G401.6 (cell line): ENCODE results near the gene TSSK3.
"Not testable (repeated sequence)": the region's sequence is repeated elsewhere in the genome, so short reads cannot be mapped to it uniquely, and the experiment has no call there.

ENCODE experiments used
- FAIRE-seq: peaks from 2 replicates; lab custom pipeline; 2012; peaks lifted over from hg19 to GRCh38; lab: Jason Lieb, UNC

Gene TSSK3

GRCh38 chr1:32363713-32364112 is 1.4 kb downstream of the TSSK3 start:
- no peak for FAIRE-seq

GRCh38 chr1:32364836-32365235 is 2.5 kb downstream of the TSSK3 start:
- FAIRE-seq = no peak

- FAIRE-seq = no peak
These were observed 3.1 kb downstream of the TSSK3 start for GRCh38 chr1:32365445-32365844.

GRCh38 chr1:32367912-32368635 is 5.7 kb downstream of the TSSK3 start:
- no peak for FAIRE-seq

GRCh38 chr1:32372149-32372756 is 9.9 kb downstream of the TSSK3 start:
- no peak for FAIRE-seq

- no peak for FAIRE-seq
These were observed 11.8 kb downstream of the TSSK3 start for GRCh38 chr1:32373996-32374592.

GRCh38 chr1:32376199-32376598 is 13.9 kb downstream of the TSSK3 start:
- FAIRE-seq = no peak

GRCh38 chr1:32377541-32378220 is 15.3 kb downstream of the TSSK3 start:
- no peak for FAIRE-seq

GRCh38 chr1:32380057-32380456 is 17.7 kb downstream of the TSSK3 start:
- FAIRE-seq = no peak

GRCh38 chr1:32386676-32387392 is 24.5 kb downstream of the TSSK3 start:
- FAIRE-seq = no peak

GRCh38 chr1:32388641-32389040 is 26.3 kb downstream of the TSSK3 start:
- FAIRE-seq = no peak

- no peak for FAIRE-seq
These were observed 28.8 kb downstream of the TSSK3 start for GRCh38 chr1:32390904-32391870.

GRCh38 chr1:32392325-32392724 is 30.0 kb downstream of the TSSK3 start:
- FAIRE-seq = no peak

GRCh38 chr1:32393136-32393535 is 30.8 kb downstream of the TSSK3 start:
- FAIRE-seq = no peak

GRCh38 chr1:32393832-32394140 is 31.4 kb downstream of the TSSK3 start:
- no peak for FAIRE-seq

- peak; percentile 99 for FAIRE-seq
These were observed 32.0 kb downstream of the TSSK3 start, which contains the start of gene BSDC1 for GRCh38 chr1:32394141-32394889. BSDC1 (minus strand) TSS chr1:32394441; CDS start chr1:32394414, 27 bp downstream.

GRCh38 chr1:32394890-32395432 is 32.6 kb downstream of the TSSK3 start:
- no peak for FAIRE-seq

- not testable (repeated sequence) for FAIRE-seq
These were observed 34.2 kb downstream of the TSSK3 start for GRCh38 chr1:32396524-32396923.

GRCh38 chr1:32398401-32398800 is 36.1 kb downstream of the TSSK3 start:
- no peak for FAIRE-seq

- no peak for FAIRE-seq
These were observed 37.5 kb downstream of the TSSK3 start for GRCh38 chr1:32399843-32400242.
